GM18526 (cell line): ENCODE measurements around the gene MTMR12.

Experiments
- POLR2A ChIP-seq: IDR thresholded peaks from 3 replicates; pipeline ENCODE4 v1.6.1; 2011; ENCODE audit not compliant: insufficient read length; ENCODE audit errors: extremely low read depth

The MTMR12 gene, protein sequence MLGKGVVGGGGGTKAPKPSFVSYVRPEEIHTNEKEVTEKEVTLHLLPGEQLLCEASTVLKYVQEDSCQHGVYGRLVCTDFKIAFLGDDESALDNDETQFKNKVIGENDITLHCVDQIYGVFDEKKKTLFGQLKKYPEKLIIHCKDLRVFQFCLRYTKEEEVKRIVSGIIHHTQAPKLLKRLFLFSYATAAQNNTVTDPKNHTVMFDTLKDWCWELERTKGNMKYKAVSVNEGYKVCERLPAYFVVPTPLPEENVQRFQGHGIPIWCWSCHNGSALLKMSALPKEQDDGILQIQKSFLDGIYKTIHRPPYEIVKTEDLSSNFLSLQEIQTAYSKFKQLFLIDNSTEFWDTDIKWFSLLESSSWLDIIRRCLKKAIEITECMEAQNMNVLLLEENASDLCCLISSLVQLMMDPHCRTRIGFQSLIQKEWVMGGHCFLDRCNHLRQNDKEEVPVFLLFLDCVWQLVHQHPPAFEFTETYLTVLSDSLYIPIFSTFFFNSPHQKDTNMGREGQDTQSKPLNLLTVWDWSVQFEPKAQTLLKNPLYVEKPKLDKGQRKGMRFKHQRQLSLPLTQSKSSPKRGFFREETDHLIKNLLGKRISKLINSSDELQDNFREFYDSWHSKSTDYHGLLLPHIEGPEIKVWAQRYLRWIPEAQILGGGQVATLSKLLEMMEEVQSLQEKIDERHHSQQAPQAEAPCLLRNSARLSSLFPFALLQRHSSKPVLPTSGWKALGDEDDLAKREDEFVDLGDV

DNA sequence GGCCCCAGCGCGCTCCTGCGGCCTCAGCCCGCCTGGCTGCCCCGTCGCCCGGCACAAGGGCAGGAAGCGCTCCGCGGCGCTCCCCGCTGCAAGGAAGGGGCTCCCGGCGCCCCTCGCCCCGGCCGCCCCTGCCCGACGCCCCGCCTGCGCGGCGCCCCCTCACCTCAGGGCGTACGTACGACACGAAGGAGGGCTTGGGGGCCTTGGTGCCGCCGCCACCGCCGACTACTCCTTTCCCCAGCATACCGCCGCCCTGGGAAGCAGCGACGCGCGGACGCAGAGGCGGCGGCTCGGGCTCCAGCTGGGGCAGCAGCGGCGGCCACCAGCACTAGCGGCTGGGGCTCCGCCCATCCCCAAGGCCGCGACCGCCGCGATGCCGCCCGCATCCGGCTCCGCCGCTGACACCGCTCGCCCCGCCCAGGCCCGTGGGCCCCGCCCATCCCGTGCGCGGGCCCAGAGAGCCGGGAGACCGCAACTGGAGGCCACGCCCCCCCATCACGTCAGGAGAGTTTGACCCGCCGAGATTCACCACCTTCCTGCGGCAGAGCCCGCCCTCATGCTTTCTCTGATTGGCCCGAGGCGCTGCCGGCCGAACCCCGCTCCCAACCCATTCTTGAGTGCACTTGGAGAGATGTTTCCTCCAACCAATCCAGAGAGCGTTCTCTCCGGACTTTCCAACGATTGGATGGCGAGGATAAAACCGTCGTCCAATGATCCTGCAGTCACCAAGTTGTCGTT, at the start of gene MTMR12:
TSS of gene MTMR12 (minus strand) at position 345 of the 738 bp plus-strand sequence. CDS start at position 244, 101 bp downstream.
- peak; percentile 86 for TF ChIP-seq POLR2A

DNA sequence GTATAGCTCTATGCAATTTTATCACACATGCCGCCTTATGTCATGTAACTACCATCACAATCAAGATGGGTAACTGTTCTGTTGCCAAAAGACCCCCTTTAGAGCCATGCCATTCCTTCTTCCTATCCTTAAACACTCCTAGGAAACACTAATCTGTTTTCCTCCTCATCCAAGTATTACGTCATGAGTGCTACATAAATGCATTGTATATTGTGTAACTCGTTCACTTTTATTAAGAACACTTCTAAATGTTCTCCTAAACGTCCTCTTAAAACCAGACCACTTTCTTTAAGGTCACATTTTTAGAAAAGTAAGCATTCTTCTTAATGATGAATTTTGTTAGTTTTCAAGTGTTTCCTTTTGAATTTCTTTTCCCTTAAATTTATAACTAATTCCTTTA, 49.8 kb upstream of the MTMR12 start:
- no peak for TF ChIP-seq POLR2A

DNA sequence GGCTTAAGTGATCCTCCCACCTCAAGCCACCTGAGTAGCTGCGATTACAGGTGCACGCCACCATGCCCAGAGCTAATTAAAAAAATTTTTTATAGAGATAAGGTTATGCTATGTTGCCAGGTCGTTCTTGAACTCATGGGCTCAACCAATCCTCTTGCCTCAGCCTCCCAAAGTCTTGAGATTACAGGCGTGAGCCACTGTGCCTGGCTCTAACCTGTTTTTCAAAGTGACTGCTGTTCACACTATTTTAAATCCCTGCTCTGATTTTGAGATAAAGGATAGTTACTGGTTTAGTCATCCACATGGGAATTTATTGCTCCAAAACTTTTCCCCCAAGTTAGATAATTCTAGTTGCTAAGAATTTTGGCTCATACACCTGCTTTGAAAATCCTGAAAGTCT, 48.2 kb upstream of the MTMR12 start:
- no peak for TF ChIP-seq POLR2A

DNA sequence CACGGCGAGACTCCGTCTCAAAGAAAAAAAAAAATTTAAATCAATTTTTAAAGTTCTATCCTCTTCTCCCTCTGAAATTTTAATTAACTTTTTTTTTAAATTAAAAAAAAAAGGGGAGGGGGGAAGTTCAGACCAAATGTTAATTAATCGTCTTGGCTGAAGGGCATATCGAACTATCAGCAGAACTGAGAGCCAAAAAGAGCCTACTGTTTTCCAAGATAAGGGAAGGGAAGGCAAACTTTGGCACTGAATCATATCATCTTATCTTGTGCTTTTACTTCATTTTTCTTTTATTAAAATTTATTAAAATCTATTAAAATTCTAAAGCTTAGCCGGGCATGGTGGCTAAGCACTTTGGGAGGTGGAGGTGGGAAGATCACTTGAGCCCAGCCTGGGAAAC, 45.9 kb upstream of the MTMR12 start:
- no peak for TF ChIP-seq POLR2A

DNA sequence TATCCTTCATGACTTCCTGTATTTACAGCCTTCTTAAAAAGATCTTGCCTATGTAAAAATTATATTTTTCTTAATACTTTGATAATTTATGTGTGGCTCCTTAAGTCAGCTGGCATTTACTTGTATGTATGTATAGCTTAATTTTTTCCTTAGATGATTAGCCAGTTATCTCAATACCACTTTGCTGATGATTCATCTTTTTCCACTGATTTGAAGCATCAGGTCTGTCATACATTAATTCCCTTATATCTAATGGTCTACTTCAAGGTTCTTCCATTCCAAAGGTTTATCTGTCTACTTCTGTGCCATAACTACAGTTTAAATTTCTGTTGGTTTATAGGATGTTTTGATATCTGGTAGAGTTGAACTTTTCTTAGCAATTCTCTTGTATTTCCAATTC, 44.9 kb upstream of the MTMR12 start:
- TF ChIP-seq POLR2A = no peak

DNA sequence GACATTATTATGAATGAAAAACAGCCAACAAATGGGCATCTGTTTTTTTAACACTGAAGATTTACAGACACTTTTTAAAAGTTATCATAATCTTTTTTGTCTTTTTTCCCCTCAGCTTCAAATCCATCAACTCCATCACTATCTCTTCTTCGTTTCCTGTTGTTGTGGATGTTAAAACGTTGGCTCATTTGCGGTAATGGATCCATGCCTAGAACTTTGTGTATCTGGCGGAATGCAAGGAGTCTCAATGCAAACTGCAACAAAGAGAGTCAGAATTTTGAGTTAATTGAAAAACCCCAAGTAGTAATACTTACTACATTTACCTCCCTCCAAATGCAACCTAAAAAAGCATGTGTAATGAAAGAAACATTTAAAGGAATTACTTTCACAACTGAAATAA, 42.9 kb upstream of the MTMR12 start:
- TF ChIP-seq POLR2A = no peak

DNA sequence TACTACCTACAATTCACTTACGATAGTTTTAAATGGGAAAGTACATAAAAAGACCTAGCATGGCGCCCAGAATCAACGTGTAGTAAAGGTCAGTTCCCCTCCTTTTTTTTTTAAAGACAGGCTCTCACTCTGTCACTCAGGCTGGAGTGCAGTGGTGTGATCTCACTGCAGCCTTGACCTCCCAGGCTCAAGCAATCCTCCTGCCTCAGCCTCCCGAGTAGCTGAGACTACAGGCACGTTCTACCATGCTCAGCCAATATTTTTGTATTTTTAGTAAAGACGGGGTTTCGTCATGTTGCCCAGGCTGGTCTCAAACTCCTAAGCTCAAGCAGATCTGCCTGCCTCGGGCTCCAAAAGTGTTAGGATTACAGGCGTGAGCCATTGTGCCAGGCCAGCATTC, 40.7 kb upstream of the MTMR12 start:
- TF ChIP-seq POLR2A = no peak

DNA sequence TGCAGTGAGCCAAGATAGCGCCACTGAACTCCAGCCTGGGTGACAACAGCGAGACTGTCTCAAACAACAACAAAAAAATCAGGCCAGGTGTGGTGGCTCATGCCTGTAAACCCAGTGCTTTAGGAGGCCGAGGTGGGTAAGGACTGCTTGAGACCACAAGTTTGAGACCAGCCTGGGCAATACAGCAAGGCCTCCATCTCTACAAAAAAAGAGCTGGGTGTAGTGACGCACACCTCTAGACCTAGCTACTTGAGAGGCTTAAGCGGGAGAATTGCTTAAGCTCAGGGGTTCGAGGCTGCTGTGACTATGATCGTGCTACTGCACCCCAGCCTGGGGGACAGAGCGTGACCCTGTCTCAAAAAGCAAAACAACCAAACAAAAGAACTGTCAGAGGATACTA, 39.9 kb upstream of the MTMR12 start:
- no peak for TF ChIP-seq POLR2A

DNA sequence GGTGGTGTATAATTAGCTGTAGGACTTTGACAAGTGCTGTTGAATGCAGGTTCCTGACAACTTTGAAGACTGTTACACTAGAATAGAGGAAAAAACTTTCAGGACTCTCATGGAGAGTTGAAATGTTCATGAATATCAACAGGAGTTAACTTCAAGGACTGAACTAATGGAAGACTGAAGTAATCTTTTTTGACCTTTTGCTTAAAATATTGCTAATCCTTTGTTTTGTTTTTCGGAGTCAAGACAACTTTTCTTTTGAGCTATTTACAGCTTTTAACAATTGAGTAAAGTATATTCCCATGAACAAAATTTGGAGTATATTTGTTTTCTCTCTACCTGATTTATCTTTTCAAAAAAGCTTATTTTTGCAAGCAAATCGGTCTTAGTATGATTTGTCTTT, 34.1 kb upstream of the MTMR12 start:
- TF ChIP-seq POLR2A = no peak

DNA sequence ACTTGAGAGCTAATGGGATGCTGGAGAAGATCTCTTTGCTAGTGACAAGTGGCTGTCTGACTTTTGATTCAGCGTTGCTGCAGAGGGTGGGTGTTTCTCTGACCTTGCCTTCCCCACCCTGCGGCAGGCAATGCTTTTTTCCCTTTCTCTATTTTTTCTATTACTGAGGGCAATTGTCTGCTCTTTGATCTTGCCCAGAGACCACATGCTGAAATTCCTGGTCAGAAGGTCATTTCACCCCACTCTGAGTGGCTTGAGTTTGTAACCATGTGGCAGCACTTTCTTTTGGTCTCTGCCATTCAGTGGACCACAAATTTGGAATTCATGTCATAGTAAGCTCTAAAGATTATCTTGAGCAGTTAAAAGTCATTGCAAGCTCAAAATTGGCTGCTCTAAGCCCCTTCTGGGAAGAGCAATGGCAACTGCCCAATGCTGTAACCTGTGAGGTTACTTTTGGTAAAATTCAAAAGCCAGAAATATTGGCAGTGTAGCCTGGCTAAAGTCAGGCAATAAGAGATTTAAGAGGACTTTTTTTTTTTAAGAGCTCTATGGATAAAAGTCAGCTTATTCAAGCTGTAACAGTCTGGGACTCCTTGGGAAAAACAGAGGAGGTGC, 30.4 kb upstream of the MTMR12 start:
- TF ChIP-seq POLR2A = no peak

DNA sequence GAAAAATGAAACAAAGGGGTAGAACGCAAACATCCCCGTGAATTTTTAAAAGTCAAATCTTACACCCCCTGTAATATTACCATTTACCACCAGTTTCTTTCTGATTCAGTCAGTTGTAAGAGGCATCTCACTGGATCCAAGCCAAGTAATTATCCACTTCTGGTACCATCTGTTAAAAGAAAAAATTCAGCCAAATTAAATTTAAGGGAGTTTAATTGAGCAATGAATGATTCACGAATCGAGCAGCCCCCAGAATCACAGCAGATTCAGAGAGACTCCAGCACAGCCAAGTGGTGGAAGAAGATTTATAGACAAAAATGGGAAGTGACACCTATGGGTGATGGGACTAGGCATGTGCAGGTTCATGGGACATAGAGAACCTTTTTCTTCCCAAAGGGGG, 29.9 kb upstream of the MTMR12 start:
- no peak for TF ChIP-seq POLR2A

DNA sequence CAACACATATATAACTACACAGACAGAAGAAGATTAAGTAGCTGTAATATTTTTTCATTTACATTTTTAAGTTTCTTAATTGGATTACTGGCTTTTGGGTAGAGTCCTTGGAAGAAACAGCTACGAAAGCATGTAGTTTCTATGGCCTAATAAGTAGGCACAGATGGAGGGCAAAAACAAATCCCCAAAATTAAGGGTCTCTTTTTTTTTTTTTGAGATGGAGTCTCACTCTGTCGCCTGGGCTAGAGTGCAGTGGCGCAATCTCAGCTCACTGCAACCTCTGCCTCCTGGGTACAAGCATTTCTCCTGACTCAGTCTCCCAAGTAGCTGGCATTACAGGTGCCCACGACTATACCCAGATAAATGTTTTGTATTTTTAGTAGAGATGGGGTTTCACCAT, 27.1 kb upstream of the MTMR12 start:
- no peak for TF ChIP-seq POLR2A

DNA sequence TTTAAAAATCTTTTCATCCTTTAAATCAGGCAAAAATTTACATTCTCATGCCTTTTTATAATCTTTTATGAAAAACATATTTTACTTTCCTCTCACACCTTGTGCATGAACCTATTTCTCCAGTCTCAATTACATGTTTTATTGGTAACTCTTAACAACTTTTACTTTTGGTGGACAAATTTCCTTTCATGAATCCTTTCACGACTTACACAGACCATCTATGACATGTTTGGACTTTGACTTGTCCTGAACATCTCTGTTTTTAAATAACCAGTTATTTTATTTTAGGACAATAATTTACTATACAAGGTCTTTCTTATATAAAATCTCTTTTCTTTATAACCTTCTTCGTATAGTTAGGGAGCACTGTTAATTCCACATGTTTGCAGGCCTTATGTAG, 26.5 kb upstream of the MTMR12 start:
- no peak for TF ChIP-seq POLR2A

DNA sequence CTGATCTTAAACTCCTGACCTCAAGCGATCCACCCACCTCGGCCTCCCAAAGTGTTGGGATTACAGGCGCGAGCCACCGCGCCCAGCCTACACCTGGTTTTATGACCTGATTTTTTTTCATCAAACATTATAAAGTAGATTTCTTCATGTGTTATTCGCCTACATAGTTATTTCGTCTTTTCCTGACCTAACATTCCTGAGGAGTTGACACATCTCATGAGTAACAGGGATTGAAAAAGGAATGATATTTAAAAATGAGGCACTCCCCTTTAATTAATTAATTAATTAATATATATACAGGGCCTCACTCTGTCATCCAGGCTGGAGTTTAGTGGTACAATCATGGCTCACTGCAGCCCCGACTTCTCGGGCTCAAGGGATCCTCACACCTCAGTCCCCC, 20.2 kb upstream of the MTMR12 start:
- TF ChIP-seq POLR2A = no peak

DNA sequence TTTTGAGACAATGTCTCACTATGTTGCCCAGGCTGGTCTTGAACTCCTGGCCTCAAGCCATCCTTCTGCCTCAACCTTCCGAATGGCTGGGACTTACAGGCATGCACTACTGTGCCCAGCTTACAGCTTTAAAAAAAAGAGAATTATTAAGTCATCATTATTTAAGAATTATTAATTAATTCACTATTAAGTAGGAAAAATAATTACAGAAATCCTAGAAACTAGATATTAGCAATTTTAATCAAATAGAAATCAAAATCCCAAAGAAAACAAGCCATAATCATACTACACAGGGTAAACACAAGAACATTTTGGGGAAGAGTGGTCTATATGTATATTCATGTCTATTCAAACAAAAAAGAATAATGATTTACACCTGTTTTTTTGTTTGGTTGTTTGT, 19.6 kb upstream of the MTMR12 start:
- no peak for TF ChIP-seq POLR2A
